NB4 (cell line): ENCODE results near the gene TULP4.

Experiments used
- DNase-seq: peaks from one replicate; pipeline ENCODE4 v3.0.0; 2010; ENCODE audit warnings: low read depth
- H3K4me3 ChIP-seq: one replicate; pipeline ENCODE4 v1.5.1; 2011; ENCODE audit warnings: mild to moderate bottlenecking, low read depth, low read length, moderate library complexity
- CTCF ChIP-seq: IDR thresholded peaks from one replicate; pipeline ENCODE4 v1.5.1; 2012; ENCODE audit warnings: low read depth, low read length
- MYC ChIP-seq: IDR thresholded peaks from 2 replicates; pipeline ENCODE4 v1.6.1; 2011; ENCODE audit warnings: low read depth, low read length
- POLR2A ChIP-seq: IDR thresholded peaks from 2 replicates; pipeline ENCODE4 v1.6.1; 2011; ENCODE audit warnings: mild to moderate bottlenecking; ENCODE audit not compliant: insufficient read length; ENCODE audit errors: extremely low read depth
- TF ChIP-seq, protein P1 (sequence below): IDR thresholded peaks from 2 replicates; pipeline ENCODE4 v1.6.1; 2011; ENCODE audit warnings: low read depth, low read length

The TULP4 gene

DNA sequence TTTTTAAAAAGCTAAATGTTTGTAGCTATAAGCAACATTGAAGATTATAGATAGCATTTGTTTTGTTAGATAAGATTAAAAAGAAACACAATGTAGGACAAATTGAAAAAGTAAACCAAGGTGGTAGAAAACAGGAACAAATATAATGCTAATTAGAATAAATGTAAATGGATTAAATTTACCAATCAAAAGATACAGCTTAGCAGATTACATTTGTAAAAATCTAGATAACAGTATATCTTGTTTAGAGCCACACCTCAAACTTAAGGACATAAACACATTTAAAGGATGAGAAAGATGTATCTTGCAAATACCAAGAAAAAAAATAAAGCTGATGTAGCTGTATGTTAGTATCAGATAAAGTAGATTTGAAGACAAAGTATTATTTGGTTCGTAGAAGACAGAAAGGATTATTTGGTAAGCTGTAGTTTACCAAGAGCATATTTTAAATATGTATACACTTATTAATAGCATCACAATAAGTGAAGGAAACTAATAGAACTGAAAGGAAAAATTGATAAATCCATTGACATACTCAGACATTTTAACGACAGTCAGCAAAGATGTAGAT lies 107.2 kb downstream of the TULP4 start:
- no peak for DNase-seq
- H3K4me3 ChIP-seq: no peak overlapping the region
- TF ChIP-seq POLR2A (no peak), MYC (no peak), CTCF (no peak)
- TF ChIP-seq, protein P1, sequence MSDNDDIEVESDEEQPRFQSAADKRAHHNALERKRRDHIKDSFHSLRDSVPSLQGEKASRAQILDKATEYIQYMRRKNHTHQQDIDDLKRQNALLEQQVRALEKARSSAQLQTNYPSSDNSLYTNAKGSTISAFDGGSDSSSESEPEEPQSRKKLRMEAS: no peak

- no peak for DNase-seq
- TF ChIP-seq MYC (no peak), POLR2A (no peak), CTCF (no peak)
- TF ChIP-seq, protein P1: no peak
- H3K4me3 ChIP-seq: no peak overlapping the region
These were observed 109.1 kb downstream of the TULP4 start for GRCh38 chr6:158421381-158421780.

DNA sequence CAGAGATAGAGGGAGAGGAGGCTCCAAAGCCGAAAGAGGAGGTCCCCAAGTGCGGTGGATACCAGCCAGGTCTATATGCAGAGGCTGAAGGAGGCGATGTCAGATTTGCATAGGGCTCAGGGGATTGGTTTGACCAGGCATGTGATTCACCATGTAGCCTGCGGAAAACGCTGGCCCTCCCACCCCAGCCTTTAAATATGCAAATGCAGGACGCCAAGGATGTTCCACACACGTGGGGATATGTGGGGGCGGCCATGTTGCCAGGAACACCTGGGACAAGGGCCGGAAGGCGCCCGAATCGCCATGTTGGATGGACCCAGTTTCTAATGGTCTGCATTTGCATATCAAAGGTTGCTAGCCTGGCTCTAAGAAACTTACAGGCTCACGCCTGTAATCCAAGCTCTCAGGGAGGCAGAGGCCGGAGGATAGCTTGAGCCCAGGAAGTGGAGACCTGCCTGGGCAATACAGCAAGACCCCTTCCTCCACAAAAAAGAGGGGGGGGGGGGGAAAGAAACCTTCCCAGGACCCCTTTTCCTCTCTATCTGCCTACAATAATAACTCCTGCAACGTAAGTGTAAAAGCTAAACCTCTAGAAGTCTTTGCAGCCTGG lies 110.5 kb downstream of the TULP4 start:
- TF ChIP-seq POLR2A (no peak), CTCF (no peak), MYC (no peak)
- TF ChIP-seq, protein P1: no peak

GRCh38 chr6:158431036-158431435 lies 118.8 kb downstream of the TULP4 start:
- no peak for DNase-seq
- TF ChIP-seq POLR2A (no peak), CTCF (no peak), MYC (no peak)
- TF ChIP-seq, protein P1: no peak
- H3K4me3 ChIP-seq: no peak overlapping the region

More for the DNA sequence above, 110.5 kb downstream of the TULP4 start:
- H3K4me3 ChIP-seq: no peak overlapping the region
- no peak for DNase-seq

- no peak overlapping the region for H3K4me3 ChIP-seq
- no peak for DNase-seq
- TF ChIP-seq POLR2A: no peak
These were observed 119.3 kb downstream of the TULP4 start for GRCh38 chr6:158431560-158431959.

DNA sequence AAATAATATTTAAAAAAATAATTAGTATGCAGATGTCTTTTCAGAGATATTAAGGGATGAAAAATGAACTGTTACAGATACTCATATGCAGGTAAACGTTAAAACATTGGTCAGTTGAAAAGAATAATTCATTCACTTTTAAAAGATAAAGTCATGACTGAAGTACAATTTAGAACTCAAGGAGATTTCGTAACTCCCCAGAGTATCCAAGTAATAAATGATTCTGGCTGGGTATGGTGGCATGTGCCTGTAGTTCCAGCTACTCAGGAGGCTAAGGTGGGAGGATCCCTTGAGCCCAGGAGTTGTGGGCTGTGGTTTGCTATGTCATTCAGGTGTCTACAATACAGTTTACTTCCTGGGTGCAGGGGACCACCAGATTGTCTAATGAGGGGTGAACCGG lies 125.3 kb downstream of the TULP4 start:
- no peak overlapping the region for H3K4me3 ChIP-seq
- peak; percentile 58 for DNase-seq
- TF ChIP-seq, protein P1: no peak
- TF ChIP-seq POLR2A (no peak), CTCF (no peak), MYC (no peak)
